HG03469 (cell line): ENCODE measurements around the gene PPT2.

Experiments
- ATAC-seq: cut with Tn5 transposase; IDR thresholded peaks from one replicate; pipeline ENCODE4 v1.9.1; 2021; ENCODE audit warnings: mild to moderate bottlenecking, moderate library complexity, moderate number of reproducible peaks; ENCODE audit not compliant: unreplicated experiment

PPT2 gene, protein sequence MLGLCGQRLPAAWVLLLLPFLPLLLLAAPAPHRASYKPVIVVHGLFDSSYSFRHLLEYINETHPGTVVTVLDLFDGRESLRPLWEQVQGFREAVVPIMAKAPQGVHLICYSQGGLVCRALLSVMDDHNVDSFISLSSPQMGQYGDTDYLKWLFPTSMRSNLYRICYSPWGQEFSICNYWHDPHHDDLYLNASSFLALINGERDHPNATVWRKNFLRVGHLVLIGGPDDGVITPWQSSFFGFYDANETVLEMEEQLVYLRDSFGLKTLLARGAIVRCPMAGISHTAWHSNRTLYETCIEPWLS

DNA sequence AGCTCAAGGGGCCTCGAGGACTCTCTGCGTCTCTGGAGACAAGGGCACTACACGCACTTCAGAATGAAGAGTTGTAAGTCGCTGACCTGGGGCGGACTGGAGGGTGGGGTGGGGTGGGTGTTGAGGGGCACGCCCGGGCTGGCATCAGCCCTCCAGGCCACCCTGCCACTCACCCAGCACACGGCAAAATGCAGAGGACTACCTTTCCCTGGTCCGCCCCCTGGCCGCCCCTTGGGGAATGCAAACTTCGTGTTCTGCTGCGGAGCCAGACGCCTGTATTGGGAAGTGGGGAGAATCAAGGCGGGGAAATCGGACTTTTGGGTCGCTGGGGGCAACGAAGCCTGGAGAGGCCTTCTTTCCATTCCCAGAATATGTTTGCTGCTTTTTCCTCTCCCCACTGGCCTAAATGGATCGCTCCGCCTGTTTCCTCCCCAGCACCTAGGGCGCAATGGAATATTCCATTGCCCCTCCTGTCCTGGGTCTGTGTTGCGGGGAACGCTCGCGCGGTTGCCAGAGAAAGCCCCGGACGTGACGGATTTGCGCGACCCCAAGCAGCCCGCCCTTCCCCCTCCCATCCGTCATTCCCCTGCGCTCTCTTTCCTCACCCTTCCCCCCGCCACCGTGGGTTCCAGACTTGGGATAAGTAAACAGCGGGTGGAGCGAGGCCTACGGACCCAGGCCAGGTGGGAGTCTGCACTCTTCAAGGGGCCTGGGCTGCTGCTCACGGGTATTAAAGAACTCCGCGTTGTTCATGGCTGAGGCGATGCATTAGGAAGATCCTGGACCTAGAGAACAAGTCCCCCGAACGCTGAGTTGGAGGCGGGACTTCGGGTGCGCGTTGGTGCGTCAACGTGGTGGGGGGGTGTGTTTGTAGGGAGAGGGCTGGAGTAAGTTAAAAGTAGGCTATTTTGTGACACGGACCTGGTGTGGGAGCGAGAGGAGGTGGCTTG, at the start of gene PPT2:
TSS of gene PPT2 (plus strand) at position 578 of the 950 bp plus-strand sequence. CDS start 454 bp downstream, outside the sequence.
- ATAC-seq: no peak

GRCh38 chr6:32105433-32105832, 48.5 kb upstream of the PPT2 start:
- ATAC-seq: no peak

GRCh38 chr6:32107406-32107805, 46.5 kb upstream of the PPT2 start:
- ATAC-seq: no peak

GRCh38 chr6:32108094-32108627, 45.8 kb upstream of the PPT2 start:
- no peak for ATAC-seq

DNA sequence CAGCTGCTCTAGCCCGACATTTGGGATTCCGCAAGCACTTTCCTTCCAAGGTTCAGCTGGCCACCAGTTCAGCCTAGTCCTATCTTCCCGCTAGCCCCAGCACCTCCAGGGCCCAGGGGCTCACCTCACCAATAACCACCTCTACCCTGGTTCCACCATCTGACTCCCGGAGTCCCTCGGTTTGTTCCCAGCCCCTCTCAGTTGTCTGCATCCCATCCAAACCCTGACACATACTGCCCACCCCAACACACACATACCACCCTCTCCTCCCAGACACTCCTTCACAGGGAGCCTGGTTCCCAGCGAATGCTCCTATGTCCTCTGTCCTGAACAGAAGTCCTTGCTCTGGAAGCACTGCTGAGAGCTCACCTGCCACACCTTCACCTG, 45.2 kb upstream of the PPT2 start:
- no peak for ATAC-seq

- ATAC-seq: no peak
Observed at GRCh38 chr6:32109114-32109764, 44.7 kb upstream of the PPT2 start, which contains the start of gene TNXB. TSS of gene TNXB (minus strand) at chr6:32109338. CDS start at chr6:32098198, 11,140 bp downstream.

DNA sequence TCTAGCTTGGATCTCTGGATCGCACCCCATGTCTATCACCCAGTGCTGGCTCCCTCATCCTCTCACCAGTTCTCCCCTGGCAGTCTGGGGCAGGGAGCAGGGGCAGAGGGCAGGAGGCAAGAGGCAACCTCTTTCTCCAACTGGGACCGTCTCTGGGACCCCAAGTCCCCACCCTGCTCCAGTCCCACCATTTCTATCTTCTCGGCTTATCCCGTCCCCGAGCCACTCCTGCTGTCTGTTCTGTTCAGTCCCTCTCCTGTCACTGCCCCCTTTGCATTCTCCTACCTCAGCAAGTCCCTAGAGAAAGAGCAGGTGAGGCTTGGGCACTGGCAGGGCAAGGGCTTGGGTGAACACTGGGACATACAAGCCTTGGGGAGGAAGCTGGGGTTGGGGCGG, 44.2 kb upstream of the PPT2 start:
- ATAC-seq: no peak

GRCh38 chr6:32110632-32111031, 43.3 kb upstream of the PPT2 start:
- no peak for ATAC-seq

GRCh38 chr6:32111424-32112066, 42.4 kb upstream of the PPT2 start:
- no peak for ATAC-seq

DNA sequence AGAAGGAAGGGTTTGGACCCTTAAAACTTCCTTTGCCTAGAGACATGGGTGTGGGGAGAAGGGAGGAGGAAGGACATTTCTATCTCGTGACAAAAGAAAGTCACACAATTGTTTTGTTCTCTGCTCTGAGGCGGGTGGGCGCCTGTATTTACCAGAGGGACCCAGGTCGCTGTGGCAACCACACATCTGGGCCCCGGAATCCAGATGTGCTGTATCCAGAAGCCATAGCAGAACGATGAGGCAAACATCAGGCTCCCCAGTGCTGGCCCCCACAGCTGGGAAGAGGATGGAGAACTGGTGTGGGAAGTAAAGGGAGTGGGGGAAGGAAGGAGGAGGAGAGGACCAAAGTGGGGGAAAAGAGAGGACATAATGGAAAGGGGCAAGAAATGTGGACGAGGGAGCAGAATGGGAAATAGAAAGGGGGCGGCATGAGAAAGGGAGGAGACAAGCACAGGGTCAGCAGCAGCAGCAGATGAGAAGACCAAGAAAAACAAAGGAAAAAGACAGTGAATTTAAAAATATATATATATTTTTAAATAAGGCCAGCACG, 41.4 kb upstream of the PPT2 start:
- no peak for ATAC-seq

DNA sequence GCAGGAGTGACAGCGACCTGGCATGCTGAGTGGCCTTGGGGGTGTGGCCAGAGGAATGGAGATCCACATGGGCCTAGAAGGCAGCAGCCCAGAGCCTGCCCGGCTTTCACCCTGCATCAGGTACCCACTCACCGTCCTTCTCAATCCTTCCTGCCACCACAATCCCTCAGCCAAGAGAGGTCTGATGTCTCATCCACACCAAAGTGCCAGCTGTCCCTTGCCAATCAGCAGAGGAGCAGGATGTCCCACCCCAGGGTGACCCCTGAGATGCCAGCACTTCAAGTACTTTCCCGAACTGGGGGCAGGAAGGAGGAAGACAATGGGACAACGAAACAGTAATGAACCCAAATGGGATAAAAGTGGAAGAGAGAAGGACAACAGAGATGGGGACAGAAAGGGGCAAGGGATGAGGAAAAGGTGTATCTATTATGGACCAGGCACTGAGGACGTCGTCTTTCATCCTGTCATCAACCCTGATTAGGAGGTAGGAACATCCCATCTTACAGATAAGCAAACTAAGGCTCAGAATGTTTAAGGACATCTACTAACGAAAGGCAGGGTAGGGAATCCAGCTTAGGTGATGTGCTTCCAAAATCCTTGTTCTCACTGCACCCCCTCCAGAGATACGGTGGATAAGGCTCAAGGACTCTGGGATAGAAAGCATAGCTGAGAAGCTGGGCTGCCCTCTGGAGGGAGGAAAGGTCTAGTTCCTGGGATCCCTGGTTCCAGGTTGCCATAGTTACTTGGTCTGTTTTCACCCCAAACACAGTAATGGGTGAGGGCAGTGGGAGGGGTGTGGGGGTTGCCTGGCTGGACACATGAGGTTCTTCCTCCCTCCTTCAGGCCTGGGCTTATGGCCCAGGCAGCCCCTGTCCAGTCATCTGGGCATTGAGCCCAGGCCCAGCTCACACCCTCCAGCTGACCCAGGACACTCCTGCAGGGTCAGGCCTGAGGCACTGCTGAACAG, 40.3 kb upstream of the PPT2 start:
- no peak for ATAC-seq

DNA sequence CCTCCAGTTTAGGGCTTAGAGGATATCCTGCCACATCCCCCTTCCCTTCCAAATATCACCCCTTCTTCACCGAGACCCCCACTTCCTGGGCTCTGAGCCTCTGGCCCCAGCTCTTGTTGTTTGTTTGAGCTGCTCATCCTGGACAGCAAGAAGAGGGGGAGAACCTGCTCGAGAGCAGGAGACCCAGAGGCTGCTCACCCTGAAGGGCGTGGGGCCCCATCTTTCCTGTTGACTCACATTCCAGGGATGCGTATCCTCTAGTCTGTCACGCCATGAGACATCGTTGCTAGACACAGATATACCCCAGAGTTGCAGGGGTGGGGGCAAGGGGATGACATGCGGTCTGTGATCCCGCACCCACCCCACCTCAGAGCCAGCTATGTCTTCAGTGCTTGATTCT, 39.1 kb upstream of the PPT2 start:
- no peak for ATAC-seq

DNA sequence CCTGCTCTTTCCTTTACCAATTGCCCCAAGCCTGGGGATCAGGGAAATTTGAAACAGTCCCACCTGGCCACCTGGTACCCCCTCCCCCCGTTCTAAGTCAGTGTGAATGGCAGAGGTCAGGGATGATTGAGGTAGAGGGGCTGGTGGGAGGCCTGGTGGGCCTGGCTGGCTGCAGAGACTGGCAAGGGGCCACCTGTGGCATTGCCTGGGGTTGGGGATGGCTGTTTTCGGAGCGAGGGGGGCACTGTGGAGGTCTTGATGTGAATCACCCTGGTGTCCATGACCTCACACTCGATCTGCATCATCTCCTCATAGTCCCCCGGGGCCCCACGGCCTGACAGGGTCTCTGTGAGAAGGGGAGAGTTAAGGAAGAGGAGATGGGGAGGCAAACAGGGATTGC, 38.3 kb upstream of the PPT2 start:
- no peak for ATAC-seq

DNA sequence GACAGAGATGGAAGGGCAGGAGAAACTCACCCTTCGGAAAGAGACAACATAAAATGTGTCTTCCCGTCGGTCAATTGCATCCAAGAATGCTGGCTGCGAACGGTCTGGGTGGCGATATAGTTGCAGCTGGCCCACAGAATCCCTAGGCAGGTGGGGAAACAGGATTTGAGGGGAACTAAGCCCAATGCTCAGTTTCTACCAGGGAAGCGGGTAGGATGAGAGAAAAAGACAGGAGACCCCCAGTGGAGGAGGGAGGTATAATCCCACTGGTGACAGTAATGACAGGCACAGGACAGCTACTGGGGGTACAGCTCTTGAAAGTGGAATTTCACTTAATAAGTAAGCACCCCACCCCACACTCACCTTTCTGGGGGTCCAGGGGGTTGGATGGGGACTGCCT, 37.3 kb upstream of the PPT2 start:
- no peak for ATAC-seq

DNA sequence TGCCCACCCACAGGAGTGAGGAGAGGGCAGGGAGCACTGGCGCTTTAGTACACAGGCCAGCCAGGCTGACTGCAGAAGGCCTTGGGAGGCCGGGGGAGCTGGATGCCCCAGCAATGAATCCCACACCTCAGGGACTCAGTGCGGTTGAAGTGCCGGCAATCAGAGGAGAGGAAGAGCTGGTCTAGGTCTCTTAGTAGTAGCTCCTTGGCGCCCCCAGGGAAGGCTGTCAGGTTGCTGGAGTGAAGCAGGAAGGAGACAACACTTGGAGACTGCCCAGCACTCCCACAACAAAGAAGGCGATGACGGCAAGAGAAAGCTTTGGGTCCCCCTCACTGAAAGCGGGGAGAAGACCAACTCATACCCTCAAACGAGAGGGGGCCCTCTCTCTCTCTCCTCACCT, 36.5 kb upstream of the PPT2 start:
- no peak for ATAC-seq

GRCh38 chr6:32118782-32119628, 34.9 kb upstream of the PPT2 start:
- no peak for ATAC-seq

GRCh38 chr6:32120573-32121059, 33.3 kb upstream of the PPT2 start:
- ATAC-seq: no peak

DNA sequence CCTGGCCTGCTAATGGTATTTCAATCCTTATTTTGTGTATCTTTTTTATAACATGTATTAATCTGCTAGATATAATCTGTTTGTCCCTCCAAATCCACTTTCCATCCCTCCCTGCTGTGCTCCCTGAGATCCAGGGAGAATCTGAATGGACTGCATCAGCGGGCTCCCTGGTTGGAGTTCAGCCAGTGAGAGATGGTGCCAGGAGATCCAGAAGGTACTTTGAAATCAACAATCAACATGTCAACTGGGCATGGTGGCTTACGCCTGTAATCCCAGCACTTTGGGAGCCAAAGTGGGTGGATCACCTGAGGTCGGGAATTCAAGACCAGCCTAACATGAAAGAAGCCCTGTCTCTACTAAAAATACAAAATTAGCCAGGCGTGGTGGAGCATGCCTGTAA, 30.3 kb upstream of the PPT2 start:
- ATAC-seq: no peak
